ENCODE results near the gene C9orf57.
"Not testable (repeated sequence)": the region's sequence is repeated elsewhere in the genome, so short reads cannot be mapped to it uniquely, and the experiment has no call there.

The C9orf57 gene

GRCh38 chr9:72060513-72060912 lies at the start of gene C9orf57:
Gene C9orf57, minus strand, starts transcription at chr9:72060613. Its CDS starts 1,282 bp downstream, at chr9:72059331.
- no peaks in the 10 kb centered on the region for H4K20me1 ChIP-seq (ENCODE audit: insufficient read depth, low read length)
- no peak within 1 kb of the TSS for H2AFZ ChIP-seq (ENCODE audit: low read depth, low read length)
- H3K9me3 ChIP-seq (ENCODE audit: insufficient read depth, low read length, severe bottlenecking): no peaks in the 10 kb centered on the region
- DNase-seq: no peak
- H3K36me3 ChIP-seq (ENCODE audit: insufficient read depth, low read length): no peaks in the 10 kb centered on the region
- H3K9ac ChIP-seq (ENCODE audit: low read depth, low read length): no peak within 1 kb of the TSS
- TF ChIP-seq CTCF (IDR thresholded peaks at IDR 0.05; ENCODE audit: borderline replicate concordance, extremely low read depth, low read length, poor library complexity, severe bottlenecking) (no peak), EZH2 (IDR thresholded peaks at IDR 0.05; ENCODE audit: borderline replicate concordance, low read depth, low read length, severe bottlenecking) (no peak)
- H3K4me1 ChIP-seq (ENCODE audit: insufficient read depth, low read length): no peaks in the 10 kb centered on the region
- H3K79me2 ChIP-seq (ENCODE audit: insufficient read depth, low read length): no peaks in the 10 kb centered on the region
- H3K27ac ChIP-seq (ENCODE audit: low read length): no peak within 1 kb of the TSS
- H3K4me3 ChIP-seq (ENCODE audit: low read depth in 1 of 2, low read length in 2 of 2): no peak within 1 kb of the TSS
- H3K27me3 ChIP-seq (ENCODE audit: insufficient read depth, low read length, poor library complexity): no peaks in the 10 kb centered on the region
- no peak within 1 kb of the TSS for H3K4me2 ChIP-seq (ENCODE audit: insufficient read depth, low read length)
- no peak for ATAC-seq (ENCODE audit: insufficient read depth, low read depth)

GRCh38 chr9:72102520-72102919 lies 42.1 kb upstream of the C9orf57 start:
- H3K9me3 ChIP-seq (ENCODE audit: insufficient read depth, low read length, severe bottlenecking): no peaks in the 10 kb centered on the region
- H3K79me2 ChIP-seq (ENCODE audit: insufficient read depth, low read length): no peaks in the 10 kb centered on the region
- H3K27me3 ChIP-seq (ENCODE audit: insufficient read depth, low read length, poor library complexity): no peaks in the 10 kb centered on the region
- TF ChIP-seq EZH2 (IDR thresholded peaks at IDR 0.05; ENCODE audit: borderline replicate concordance, low read depth, low read length, severe bottlenecking) (no peak), CTCF (IDR thresholded peaks at IDR 0.05; ENCODE audit: borderline replicate concordance, extremely low read depth, low read length, poor library complexity, severe bottlenecking) (no peak)
- no peak overlapping the region for H3K9ac ChIP-seq (ENCODE audit: low read depth, low read length)
- no peak overlapping the region for H3K4me2 ChIP-seq (ENCODE audit: insufficient read depth, low read length)
- no peak overlapping the region for H2AFZ ChIP-seq (ENCODE audit: low read depth, low read length)
- H3K4me3 ChIP-seq (ENCODE audit: low read depth in 1 of 2, low read length in 2 of 2): no peak overlapping the region
- DNase-seq (no peak), ATAC-seq (ENCODE audit: insufficient read depth, low read depth) (no peak)
- no peaks in the 10 kb centered on the region for H3K4me1 ChIP-seq (ENCODE audit: insufficient read depth, low read length)
- no peaks in the 10 kb centered on the region for H4K20me1 ChIP-seq (ENCODE audit: insufficient read depth, low read length)
- no peaks in the 10 kb centered on the region for H3K36me3 ChIP-seq (ENCODE audit: insufficient read depth, low read length)
- no peak overlapping the region for H3K27ac ChIP-seq (ENCODE audit: low read length)

- not testable (repeated sequence) for H3K79me2 ChIP-seq (ENCODE audit: insufficient read depth, low read length); H3K36me3 ChIP-seq (ENCODE audit: insufficient read depth, low read length); H3K27ac ChIP-seq (ENCODE audit: low read length); H3K4me3 ChIP-seq (ENCODE audit: low read depth in 1 of 2, low read length in 2 of 2); H3K9ac ChIP-seq (ENCODE audit: low read depth, low read length); DNase-seq; H3K4me1 ChIP-seq (ENCODE audit: insufficient read depth, low read length); H3K9me3 ChIP-seq (ENCODE audit: insufficient read depth, low read length, severe bottlenecking); H3K27me3 ChIP-seq (ENCODE audit: insufficient read depth, low read length, poor library complexity); H3K4me2 ChIP-seq (ENCODE audit: insufficient read depth, low read length); H4K20me1 ChIP-seq (ENCODE audit: insufficient read depth, low read length); ATAC-seq (ENCODE audit: insufficient read depth, low read depth); H2AFZ ChIP-seq (ENCODE audit: low read depth, low read length)
These were observed 35.1 kb upstream of the C9orf57 start for GRCh38 chr9:72095520-72095919.

- Histone ChIP-seq H3K27me3 (ENCODE audit: insufficient read depth, low read length, poor library complexity) (no peaks in the 10 kb centered on the region), H3K4me1 (ENCODE audit: insufficient read depth, low read length) (no peaks in the 10 kb centered on the region), H3K36me3 (ENCODE audit: insufficient read depth, low read length) (no peaks in the 10 kb centered on the region), H3K4me3 (ENCODE audit: low read depth in 1 of 2, low read length in 2 of 2) (no peak overlapping the region), H4K20me1 (ENCODE audit: insufficient read depth, low read length) (no peaks in the 10 kb centered on the region), H3K79me2 (ENCODE audit: insufficient read depth, low read length) (no peaks in the 10 kb centered on the region), H3K27ac (ENCODE audit: low read length) (no peak overlapping the region), H2AFZ (ENCODE audit: low read depth, low read length) (no peak overlapping the region), H3K4me2 (ENCODE audit: insufficient read depth, low read length) (no peak overlapping the region), H3K9me3 (ENCODE audit: insufficient read depth, low read length, severe bottlenecking) (no peaks in the 10 kb centered on the region), H3K9ac (ENCODE audit: low read depth, low read length) (no peak overlapping the region)
- DNase-seq (no peak), ATAC-seq (ENCODE audit: insufficient read depth, low read depth) (no peak)
- TF ChIP-seq CTCF (IDR thresholded peaks at IDR 0.05; ENCODE audit: borderline replicate concordance, extremely low read depth, low read length, poor library complexity, severe bottlenecking) (no peak), EZH2 (IDR thresholded peaks at IDR 0.05; ENCODE audit: borderline replicate concordance, low read depth, low read length, severe bottlenecking) (no peak)
These were observed 32.4 kb upstream of the C9orf57 start for GRCh38 chr9:72092820-72093219.

Data from DND-41 (cell line).